ENCODE data around the gene NINJ1. TPM values are rescaled to one million over a fixed set of nuclear protein-coding genes. Genes with fewer than 3 reads are reported as not detected.
"Not testable (repeated sequence)": the region's sequence is repeated elsewhere in the genome, so short reads cannot be mapped to it uniquely, and the experiment has no call there.

Gene NINJ1
- total RNA-seq, 1 donor from 2014 or later = 81.8 TPM

GRCh38 chr9:93119703-93119952, 14.4 kb downstream of the NINJ1 start:
- DNase-seq (ENCODE audit: low read depth) = no peak

- no peak for DNase-seq (ENCODE audit: low read depth)
These were observed 15.0 kb downstream of the NINJ1 start for GRCh38 chr9:93118863-93119702.

- no peak for DNase-seq (ENCODE audit: low read depth)
These were observed 15.9 kb downstream of the NINJ1 start for GRCh38 chr9:93117924-93118862.

GRCh38 chr9:93117521-93117920, 16.5 kb downstream of the NINJ1 start:
- not testable (repeated sequence) for DNase-seq (ENCODE audit: low read depth)

GRCh38 chr9:93116072-93116961, 17.7 kb downstream of the NINJ1 start:
- DNase-seq (ENCODE audit: low read depth) = peak; percentile 89

- no peak for DNase-seq (ENCODE audit: low read depth)
These were observed 18.5 kb downstream of the NINJ1 start for GRCh38 chr9:93115486-93116071.

GRCh38 chr9:93114984-93115335, 19.1 kb downstream of the NINJ1 start:
- no peak for DNase-seq (ENCODE audit: low read depth)

GRCh38 chr9:93114169-93114983, 19.7 kb downstream of the NINJ1 start:
- DNase-seq (ENCODE audit: low read depth) = no peak

- no peak for DNase-seq (ENCODE audit: low read depth)
These were observed 21.1 kb downstream of the NINJ1 start for GRCh38 chr9:93112864-93113389.

GRCh38 chr9:93112116-93112863, 21.8 kb downstream of the NINJ1 start:
- DNase-seq (ENCODE audit: low read depth) = no peak

GRCh38 chr9:93111371-93112115, 22.5 kb downstream of the NINJ1 start:
- DNase-seq (ENCODE audit: low read depth) = peak; percentile 79

GRCh38 chr9:93111001-93111370, 23.1 kb downstream of the NINJ1 start:
- no peak for DNase-seq (ENCODE audit: low read depth)

- no peak for DNase-seq (ENCODE audit: low read depth)
These were observed 23.7 kb downstream of the NINJ1 start for GRCh38 chr9:93110311-93110855.

GRCh38 chr9:93108291-93109041, 25.6 kb downstream of the NINJ1 start:
- DNase-seq (ENCODE audit: low read depth) = no peak

GRCh38 chr9:93107825-93108161, 26.3 kb downstream of the NINJ1 start:
- no peak for DNase-seq (ENCODE audit: low read depth)

- DNase-seq (ENCODE audit: low read depth) = no peak
These were observed 26.8 kb downstream of the NINJ1 start for GRCh38 chr9:93107151-93107824.

- no peak for DNase-seq (ENCODE audit: low read depth)
These were observed 28.4 kb downstream of the NINJ1 start for GRCh38 chr9:93105620-93106019.

GRCh38 chr9:93101086-93101485, 33.0 kb downstream of the NINJ1 start:
- DNase-seq (ENCODE audit: low read depth) = not testable (repeated sequence)

Data from renal cortical epithelial cell (primary cell).